H1 (cell line): ENCODE measurements around the gene NR5A2. TPM values are rescaled to one million over a fixed set of nuclear protein-coding genes. Genes with fewer than 3 reads are reported as not detected.

ENCODE experiments used
- POLR2AphosphoS5 ChIP-seq: IDR thresholded peaks from 2 replicates; pipeline ENCODE4 v1.6.1; 2011; ENCODE audit warnings: low read depth, low read length
- RBBP5 ChIP-seq: IDR thresholded peaks from 2 replicates; pipeline ENCODE4 v1.7.1; 2012; ENCODE audit warnings: low read depth, mild to moderate bottlenecking, inconsistent platforms, low read length, moderate library complexity, borderline replicate concordance
- TAF1 ChIP-seq: IDR thresholded peaks from 2 replicates; pipeline ENCODE4 v1.6.1; 2011; ENCODE audit warnings: mild to moderate bottlenecking, low read depth, low read length
- TEAD4 ChIP-seq: IDR thresholded peaks from 2 replicates; pipeline ENCODE4 v1.6.1; 2012; ENCODE audit warnings: low read depth, low read length, inconsistent platforms, mixed read lengths
- polyA plus RNA-seq, 7 experiments: library from polyadenylated mRNA; depleted of rRNA in 3 of 7; stranded (reverse) in 5 of 7; unstranded in 2 of 7; fragments of >200 nt in 5 of 7; fragments of 200-250 nt in 2 of 7; gene quantifications; 1 replicate in 5 of 7; 2 replicates in 1 of 7; 4 replicates in 1 of 7; pipeline versions ENCODE4 v1.2.1 to v1.2.3, GENCODE V29; 2011 to 2013; ENCODE audit warnings: missing spikeins in 2 of 7, mixed read lengths in 2 of 7
- total RNA-seq: library from RNA; stranded (reverse); fragmentation: NEBNext Ultra II Directional; extraction: Animal tissue kit (Norgen Biotek cat#: 25700); gene quantifications from 2 replicates; pipeline ENCODE4 v1.2.1, GENCODE V29; 2021
- TF ChIP-seq, protein P1 (sequence below): IDR thresholded peaks from 2 replicates; pipeline ENCODE4 v1.6.1; 2012; ENCODE audit warnings: low read length, inconsistent platforms

The NR5A2 gene
- total and polyA plus RNA-seq, 2 of the 8 experiments (the other 6 are each of a cell fraction or from before 2014, with no cell fraction given), result 1.7 to 11.6 TPM

- TF ChIP-seq TAF1 (no peak), POLR2AphosphoS5 (no peak), RBBP5 (no peak), TEAD4 (no peak)
- TF ChIP-seq, protein P1, sequence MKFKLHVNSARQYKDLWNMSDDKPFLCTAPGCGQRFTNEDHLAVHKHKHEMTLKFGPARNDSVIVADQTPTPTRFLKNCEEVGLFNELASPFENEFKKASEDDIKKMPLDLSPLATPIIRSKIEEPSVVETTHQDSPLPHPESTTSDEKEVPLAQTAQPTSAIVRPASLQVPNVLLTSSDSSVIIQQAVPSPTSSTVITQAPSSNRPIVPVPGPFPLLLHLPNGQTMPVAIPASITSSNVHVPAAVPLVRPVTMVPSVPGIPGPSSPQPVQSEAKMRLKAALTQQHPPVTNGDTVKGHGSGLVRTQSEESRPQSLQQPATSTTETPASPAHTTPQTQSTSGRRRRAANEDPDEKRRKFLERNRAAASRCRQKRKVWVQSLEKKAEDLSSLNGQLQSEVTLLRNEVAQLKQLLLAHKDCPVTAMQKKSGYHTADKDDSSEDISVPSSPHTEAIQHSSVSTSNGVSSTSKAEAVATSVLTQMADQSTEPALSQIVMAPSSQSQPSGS, result no peak
- TF ChIP-seq, all 59 proteins: peak for 0
These were observed 49.0 kb upstream of the NR5A2 start (continued) for GRCh38 chr1:199978408-199978940.
